A549 (cell line): ENCODE measurements around the gene IDH2. TPM values are rescaled to one million over a fixed set of nuclear protein-coding genes. Genes with fewer than 3 reads are reported as not detected.
A peak's percentile ranks its signal among the peaks of the same experiment; 100 is the strongest.

ENCODE experiments used
- ATAC-seq, 2 experiments: fragments of 200-7000 bp in 1 of 2; fragments of >200 bp in 1 of 2; cut with Nextera tagmentation in 1 of 2; cut with Tn5 transposase in 1 of 2; 3 replicates each; pipeline versions ENCODE4 v1.8.0 to v1.9.1; 2018 to 2020; ENCODE audit warnings: mild to moderate bottlenecking in 1 of 2, moderate library complexity in 1 of 2
- CTCF ChIA-PET: fragments of 300-600 bp; sonication (Branson Sonifier 250); formaldehyde crosslinking; extraction: SDS; loops from one replicate; lab custom pipeline; 2021; ENCODE audit warnings: antibody characterized with exemption, inconsistent platforms; lab: Yijun Ruan, JAX
- POLR2A ChIA-PET: fragments of 350-600 bp; formaldehyde crosslinking; extraction: SDS; loops from one replicate; lab custom pipeline; 2021; ENCODE audit warnings: antibody characterized with exemption, inconsistent platforms; lab: Yijun Ruan, JAX
- DNase-seq, 2 experiments: peaks; one replicate each; pipeline versions ENCODE4 v3.0.0 to v3.0.0-alpha.2; 2011 to 2016; ENCODE audit warnings: low read depth in 1 of 2, low spot score in 1 of 2
- FAIRE-seq: peaks from 2 replicates; lab custom pipeline; 2011; peaks lifted over from hg19 to GRCh38; lab: Jason Lieb, UNC
- H3K27ac ChIP-seq, 2 experiments: fragments of >200 bp; sonication (Bioruptor Twin); formaldehyde crosslinking; 3 replicates each; pipeline ENCODE4 v1.5.1; 2016 to 2017
- H3K4me1 ChIP-seq: fragments of >200 bp; sonication (Bioruptor Twin); formaldehyde crosslinking; 3 replicates; pipeline ENCODE4 v1.6.1; 2016
- H3K4me2 ChIP-seq: fragments of >200 bp; sonication (Bioruptor Twin); formaldehyde crosslinking; 3 replicates; pipeline ENCODE4 v1.6.1; 2016
- H3K4me3 ChIP-seq: fragments of >200 bp; sonication (Bioruptor Twin); formaldehyde crosslinking; 3 replicates; pipeline ENCODE4 v1.5.1; 2016
- H3K9me3 ChIP-seq: fragments of >200 bp; sonication (Bioruptor Twin); formaldehyde crosslinking; 3 replicates; pipeline ENCODE4 v1.6.1; 2016
- ATOH8 ChIP-seq: fragments of 250-450 bp; sonication (Bioruptor Pico); IDR thresholded peaks from 2 replicates; pipeline ENCODE4 v1.5.0; 2020; ENCODE audit warnings: low read depth, mild to moderate bottlenecking, moderate library complexity
- CEBPB ChIP-seq, 2 experiments: fragments of >200 bp in 1 of 2; sonication (Bioruptor Twin) in 1 of 2; formaldehyde crosslinking in 1 of 2; IDR thresholded peaks; 2 replicates each; pipeline ENCODE4 v1.6.1; 2012 to 2016
- E2F6 ChIP-seq: IDR thresholded peaks from 2 replicates; pipeline ENCODE4 v1.6.1; 2012; ENCODE audit warnings: low read depth, borderline replicate concordance
- ESRRA ChIP-seq: fragments of 150-350 bp; IDR thresholded peaks from 2 replicates; pipeline ENCODE4 v1.6.1; 2014; ENCODE audit warnings: mild to moderate bottlenecking, low read length, borderline replicate concordance
- FOSB ChIP-seq: fragments of 250-450 bp; sonication (Bioruptor Pico); IDR thresholded peaks from 2 replicates; pipeline ENCODE4 v1.5.0; 2020; ENCODE audit warnings: mild to moderate bottlenecking, moderate library complexity
- GATA3 ChIP-seq: IDR thresholded peaks from 2 replicates; pipeline ENCODE4 v1.6.1; 2012; ENCODE audit warnings: borderline replicate concordance
- HDAC2 ChIP-seq: fragments of 200-600 bp; sonication (generic); IDR thresholded peaks from 2 replicates; pipeline ENCODE4 v1.6.1; 2016
- JUN ChIP-seq, 2 experiments: fragments of >200 bp; sonication (Bioruptor Twin); formaldehyde crosslinking; IDR thresholded peaks; 2 replicates in 1 of 2; 3 replicates in 1 of 2; pipeline ENCODE4 v1.6.1; 2016 to 2017
- KDM1A ChIP-seq: fragments of 200-600 bp; sonication (generic); IDR thresholded peaks from 2 replicates; pipeline ENCODE4 v1.6.1; 2016; ENCODE audit warnings: low read depth, mild to moderate bottlenecking
- KDM5A ChIP-seq: fragments of 200-600 bp; sonication (generic); IDR thresholded peaks from 2 replicates; pipeline ENCODE4 v1.6.1; 2016; ENCODE audit warnings: antibody characterized with exemption, mild to moderate bottlenecking
- MAFK ChIP-seq: fragments of 450-650 bp; IDR thresholded peaks from 2 replicates; pipeline ENCODE4 v1.6.1; 2014; ENCODE audit not compliant: partially characterized antibody
- MAZ ChIP-seq: fragments of 150-350 bp; IDR thresholded peaks from 2 replicates; pipeline ENCODE4 v1.6.1; 2014; ENCODE audit warnings: antibody characterized with exemption, low read depth, low read length, borderline replicate concordance
- NFE2L2 ChIP-seq: fragments of 150-350 bp; conservative IDR thresholded peaks from 2 replicates; pipeline ENCODE4 v1.6.1; 2014; ENCODE audit warnings: low read length
- NPAS2 ChIP-seq: fragments of 250-450 bp; sonication (Bioruptor Pico); IDR thresholded peaks from 2 replicates; pipeline ENCODE4 v1.8.0; 2022; ENCODE audit warnings: mild to moderate bottlenecking, moderate library complexity, borderline replicate concordance
- NR3C1 ChIP-seq: fragments of >200 bp; sonication (Bioruptor Twin); formaldehyde crosslinking; IDR thresholded peaks from 3 replicates; pipeline ENCODE4 v1.6.1; 2017
- PHF8 ChIP-seq: fragments of 200-600 bp; sonication (generic); IDR thresholded peaks from 2 replicates; pipeline ENCODE4 v1.6.1; 2016; ENCODE audit warnings: low read depth, mild to moderate bottlenecking, antibody characterized with exemption, moderate library complexity, borderline replicate concordance
- POLR2AphosphoS2 ChIP-seq: conservative IDR thresholded peaks from 2 replicates; pipeline ENCODE4 v1.6.1; 2012; ENCODE audit warnings: low read length, improper control_type of control experiment, inconsistent platforms
- RAD21 ChIP-seq, 2 experiments: fragments of >200 bp in 1 of 2; sonication (Bioruptor Twin) in 1 of 2; formaldehyde crosslinking in 1 of 2; IDR thresholded peaks in 1 of 2; conservative IDR thresholded peaks in 1 of 2; 2 replicates in 1 of 2; 3 replicates in 1 of 2; pipeline ENCODE4 v1.6.1; 2012 to 2018; ENCODE audit warnings: inconsistent platforms in 1 of 2
- RCOR1 ChIP-seq: fragments of 150-350 bp; IDR thresholded peaks from 2 replicates; pipeline ENCODE4 v1.6.1; 2014; ENCODE audit warnings: antibody characterized with exemption, low read length, low read depth
- REST ChIP-seq: fragments of 200-600 bp; sonication (generic); IDR thresholded peaks from 2 replicates; pipeline ENCODE4 v1.6.1; 2016; ENCODE audit warnings: antibody characterized with exemption, mild to moderate bottlenecking, moderate library complexity
- RFX5 ChIP-seq: fragments of 450-650 bp; IDR thresholded peaks from 2 replicates; pipeline ENCODE4 v1.7.1; 2014; ENCODE audit warnings: antibody characterized with exemption, mild to moderate bottlenecking, moderate library complexity
- TFCP2L1 ChIP-seq: fragments of 250-450 bp; sonication (Bioruptor Pico); IDR thresholded peaks from 2 replicates; pipeline ENCODE4 v1.5.0; 2021; ENCODE audit warnings: mild to moderate bottlenecking
- USF2 ChIP-seq: fragments of 450-650 bp; IDR thresholded peaks from 2 replicates; pipeline ENCODE4 v1.6.1; 2014; ENCODE audit warnings: antibody characterized with exemption
- ZC3H11A ChIP-seq: fragments of 450-650 bp; IDR thresholded peaks from 2 replicates; pipeline ENCODE4 v1.6.1; 2014; ENCODE audit warnings: antibody characterized with exemption, mild to moderate bottlenecking
- ZSCAN20 ChIP-seq: fragments of 250-450 bp; sonication (Bioruptor Pico); IDR thresholded peaks from 2 replicates; pipeline ENCODE4 v1.8.0; 2022; ENCODE audit warnings: mild to moderate bottlenecking, moderate library complexity
- WGBS: methylation state at CpG from one replicate; pipeline ENCODE4 v1.1.6; 2017; ENCODE audit errors: missing lambda C conversion rate; 5-methylcytosine and 5-hydroxymethylcytosine counted together
- polyA plus RNA-seq, 4 experiments: library from polyadenylated mRNA; depleted of rRNA in 3 of 4; stranded (reverse); fragments of >200 nt; fragmentation: RNase III in 1 of 4; extraction: RNeasy Plus Mini Kit Qiagen cat#74134 plus additional on column Dnase treatment in 1 of 4; gene quantifications; 2 replicates in 3 of 4; 3 replicates in 1 of 4; pipeline ENCODE4 v1.2.3, GENCODE V29; 2011 to 2017

IDH2 gene
- polyA plus RNA-seq, 2 of the 4 experiments (the other 2 are of a cell fraction), result 31.8 to 32.8 TPM

GRCh38 chr15:90080458-90080755, 21.9 kb downstream of the IDH2 start (continued):
- TF ChIP-seq KDM1A (no peak), RCOR1 (no peak), MAFK (no peak), RFX5 (no peak)
- TF ChIP-seq, all 56 proteins: peak for 0

DNA sequence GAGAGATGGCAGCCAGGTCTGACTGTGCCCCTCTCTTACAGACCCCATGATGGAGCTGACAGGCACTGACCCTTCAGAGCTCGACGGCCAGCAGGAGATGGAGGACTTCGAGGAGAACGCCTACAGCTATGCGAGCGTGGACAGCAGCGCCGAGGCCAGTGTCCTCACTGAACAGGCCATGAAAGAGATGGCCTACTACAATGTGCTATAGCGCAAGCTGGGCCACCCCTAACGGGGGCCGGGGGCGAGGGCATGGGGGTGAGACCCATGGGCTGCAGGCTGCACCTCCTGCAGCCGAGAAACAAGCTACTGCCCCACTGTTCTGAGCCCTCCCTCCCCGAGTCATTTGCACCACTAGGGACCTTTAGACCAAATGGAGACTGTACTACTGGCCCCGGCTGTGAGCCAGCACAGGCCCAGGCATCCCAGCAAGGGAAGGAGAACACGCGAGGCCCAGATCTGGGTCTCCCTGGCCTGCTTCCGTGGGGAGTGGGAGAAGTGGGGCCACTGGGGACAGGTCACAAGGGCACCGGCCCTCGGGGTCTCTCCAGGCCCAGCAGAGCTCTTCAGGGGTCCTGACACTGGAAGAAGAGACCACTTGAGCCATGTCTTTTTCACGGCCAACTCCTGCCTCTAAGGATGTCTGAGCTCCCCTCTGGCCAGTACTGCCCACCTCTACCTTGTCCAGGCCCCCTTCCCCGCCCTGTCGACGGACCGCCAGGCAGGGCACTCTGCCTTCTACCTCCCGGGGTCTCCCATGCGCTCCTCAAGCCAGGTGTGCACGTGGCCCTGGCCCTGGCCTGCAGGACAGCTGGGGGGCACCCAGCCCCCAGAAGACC, 22.4 kb downstream of the IDH2 start:
- TF ChIP-seq TFCP2L1 (CRISPR knock-in tag), result no peak
- TF ChIP-seq FOSB, result no peak
- TF ChIP-seq CEBPB (IDR thresholded peaks at IDR 0.05), result no peak
- TF ChIP-seq RAD21 (conservative IDR thresholded peaks at IDR 0.05 in 1 of 2, IDR thresholded peaks at IDR 0.05 in 1 of 2), result no peak
- no peak for TF ChIP-seq NR3C1
- no peak for TF ChIP-seq MAZ
- TF ChIP-seq E2F6, result no peak
- no peaks in the 10 kb centered on the region for H3K9me3 ChIP-seq
- H3K4me3 ChIP-seq, result no peak overlapping the region
- 93% methylated on average over 27 of the region's 28 CpGs for WGBS
- POLR2A ChIA-PET, result interaction anchor here (0.5 kb wide), 1 partner anchor 181 kb away, joined by 5 read pairs; no protein-coding TSS in a partner anchor
- H3K4me1 ChIP-seq, result no peaks in the 10 kb centered on the region
- peak in 1 of 2 experiments; percentile 30; a peak in 3 of 6 replicates for ATAC-seq
- no peak for DNase-seq
- no peak overlapping the region for H3K27ac ChIP-seq
- CTCF ChIA-PET, result interaction anchor here (0.6 to 4.0 kb wide), 16 partner anchors 9 to 432 kb away, joined by 3 to 41 read pairs (median 3); partner anchors contain the start of gene AP3S2
- H3K4me2 ChIP-seq, result no peak overlapping the region
- FAIRE-seq, result no peak

DNA sequence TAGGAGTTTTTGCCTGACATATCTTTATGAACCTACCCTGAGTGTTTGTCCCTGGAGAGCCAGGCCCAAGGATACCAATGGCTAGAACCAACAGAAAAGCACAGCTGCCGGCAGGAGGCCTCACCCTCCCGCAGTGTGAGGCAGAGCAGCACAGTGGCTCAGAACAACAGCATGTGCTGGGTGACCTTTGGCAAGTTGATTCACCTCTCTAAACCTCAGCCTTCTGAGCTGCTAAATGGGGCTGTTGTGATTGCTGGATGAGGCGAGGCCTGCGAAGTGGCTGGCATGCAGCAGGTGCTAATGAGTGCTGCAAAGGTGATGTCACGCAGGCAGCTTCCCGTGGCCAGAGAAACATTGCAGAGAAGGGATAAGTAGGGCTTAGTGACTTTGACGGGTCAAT, 23.3 kb downstream of the IDH2 start:
- TF ChIP-seq ATOH8 (CRISPR knock-in tag), result no peak
- ChIA-PET CTCF (interaction anchor here (0.6 to 4.0 kb wide), 14 partner anchors 8 to 339 kb away, joined by 3 to 41 read pairs (median 4); partner anchors contain the start of gene AP3S2), POLR2A (interaction anchor here (0.5 kb wide), 1 partner anchor 180 kb away, joined by 5 read pairs; no protein-coding TSS in a partner anchor)
- FAIRE-seq (no peak), ATAC-seq (no peak), DNase-seq (no peak)
- no peak overlapping the region for H3K4me3 ChIP-seq
- 92% methylated on average over 7 of the region's 7 CpGs for WGBS
- no peaks in the 10 kb centered on the region for H3K4me1 ChIP-seq
- no peak overlapping the region for H3K27ac ChIP-seq
- H3K9me3 ChIP-seq, result no peaks in the 10 kb centered on the region
- H3K4me2 ChIP-seq, result no peak overlapping the region

DNA sequence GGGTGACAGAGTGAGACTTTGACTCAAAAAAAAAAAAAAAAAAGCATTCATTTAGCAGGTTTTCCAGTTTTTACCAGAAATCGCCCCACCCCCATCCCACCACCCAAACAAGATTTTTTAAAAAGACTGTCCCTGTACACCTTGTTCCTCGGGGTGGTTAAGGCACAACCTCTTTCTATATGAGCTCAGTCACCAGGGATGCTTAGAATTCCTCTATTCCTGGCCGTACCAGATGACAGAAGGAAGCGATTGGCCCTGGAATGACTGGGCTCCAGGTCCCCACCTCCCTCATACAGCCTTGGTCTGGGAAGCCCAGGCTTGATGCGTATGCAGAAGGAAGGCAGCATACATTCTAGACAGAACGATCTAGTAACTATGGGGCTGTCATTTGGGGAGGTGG, 25.6 kb downstream of the IDH2 start:
- FAIRE-seq (no peak), DNase-seq (no peak), ATAC-seq (no peak)
- H3K9me3 ChIP-seq, result no peaks in the 10 kb centered on the region
- POLR2A ChIA-PET, result interaction anchor here (0.6 to 0.7 kb wide), 2 partner anchors 8 to 26 kb away, joined by 3 read pairs; no protein-coding TSS in a partner anchor
- H3K4me3 ChIP-seq, result no peak overlapping the region
- 83% methylated on average over 6 of the region's 6 CpGs for WGBS
- CTCF ChIA-PET, result interaction anchor here (1.0 to 4.0 kb wide), 9 partner anchors 9 to 562 kb away, joined by 3 to 31 read pairs (median 4); partner anchors contain the start of gene ARPIN
- H3K27ac ChIP-seq, result no peak overlapping the region
- no peaks in the 10 kb centered on the region for H3K4me1 ChIP-seq
- no peak overlapping the region for H3K4me2 ChIP-seq
- no peak for TF ChIP-seq RFX5
- TF ChIP-seq ZC3H11A, result no peak
- TF ChIP-seq ESRRA, result no peak
- no peak for TF ChIP-seq NR3C1
- TF ChIP-seq GATA3, result no peak
- no peak for TF ChIP-seq REST
- TF ChIP-seq HDAC2, result no peak
- no peak for TF ChIP-seq E2F6
- TF ChIP-seq USF2, result no peak
- TF ChIP-seq ZSCAN20 (CRISPR knock-in tag), result no peak
- no peak for TF ChIP-seq NPAS2 (CRISPR knock-in tag)
- TF ChIP-seq KDM5A, result no peak
- no peak for TF ChIP-seq JUN (IDR thresholded peaks at IDR 0.05)
- no peak for TF ChIP-seq NFE2L2
- no peak for TF ChIP-seq POLR2AphosphoS2
- TF ChIP-seq PHF8, result no peak
